ENCODE results near the gene ZP3. TPM values are rescaled to one million over a fixed set of nuclear protein-coding genes. Genes with fewer than 3 reads are reported as not detected.
"Not testable (repeated sequence)": the region's sequence is repeated elsewhere in the genome, so short reads cannot be mapped to it uniquely, and the experiment has no call there.

The ZP3 gene
- total and polyA plus RNA-seq, 4 donors: 0.59 to 2.3 (median 1.3) TPM

DNA sequence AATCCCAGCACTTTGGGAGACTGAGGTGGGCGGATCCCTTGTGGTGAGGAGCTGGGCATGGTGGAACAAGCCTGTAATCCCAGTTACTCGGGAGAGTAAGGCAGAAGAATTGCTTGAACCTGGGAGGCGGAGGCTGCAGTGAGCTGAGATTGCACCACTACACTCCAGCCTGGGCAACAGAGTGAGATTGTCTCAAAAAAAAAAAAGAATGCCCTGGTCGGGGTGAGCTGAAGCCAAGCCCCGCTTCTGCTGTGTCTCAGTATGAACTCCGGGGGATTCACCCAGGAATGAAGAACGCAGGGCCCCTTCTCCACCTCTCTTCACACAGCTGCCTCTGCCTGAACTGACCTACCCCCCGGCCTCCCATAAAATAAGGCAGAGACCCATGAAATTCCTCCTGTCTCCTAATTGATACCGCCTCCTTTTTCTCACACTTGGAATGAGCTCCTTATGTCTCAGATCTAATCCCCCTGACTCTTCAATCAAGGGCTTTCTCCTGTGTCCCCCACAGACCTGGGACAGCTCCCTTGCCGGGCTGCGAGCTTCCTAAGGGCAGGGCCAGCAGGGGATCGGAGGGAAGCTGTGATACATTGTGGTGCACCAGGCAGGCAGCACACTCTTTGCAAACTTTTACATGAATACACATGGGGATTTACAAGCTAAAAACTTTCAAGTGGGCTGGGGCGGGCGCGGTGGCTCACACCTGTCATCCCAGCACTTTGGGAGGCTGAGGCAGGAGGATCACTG is 911 bp upstream of the ZP3 start:
- Histone ChIP-seq H3K27ac (ENCODE audit: low read depth, low read length) (no peak overlapping the region), H3K9me3 (ENCODE audit: control insufficient read depth, insufficient read depth, low read length) (no peaks in the 10 kb centered on the region), H3K4me1 (ENCODE audit: control insufficient read depth, insufficient read depth, low read length) (no peaks in the 10 kb centered on the region), H3K27me3 (ENCODE audit: control insufficient read depth, insufficient read depth, low read length) (peaks cover 2% of the 10 kb centered on the region), H3K36me3 (ENCODE audit: control insufficient read depth, insufficient read depth, low read length) (no peaks in the 10 kb centered on the region), H3K4me3 (ENCODE audit: low read depth, low read length) (no peak overlapping the region)
- DNase-seq (ENCODE audit: low read depth in 4 of 6, low spot score in 6 of 6): no peak
- WGBS (ENCODE audit: insufficient coverage): 48% methylated on average over 12 of the region's 15 CpGs

DNA sequence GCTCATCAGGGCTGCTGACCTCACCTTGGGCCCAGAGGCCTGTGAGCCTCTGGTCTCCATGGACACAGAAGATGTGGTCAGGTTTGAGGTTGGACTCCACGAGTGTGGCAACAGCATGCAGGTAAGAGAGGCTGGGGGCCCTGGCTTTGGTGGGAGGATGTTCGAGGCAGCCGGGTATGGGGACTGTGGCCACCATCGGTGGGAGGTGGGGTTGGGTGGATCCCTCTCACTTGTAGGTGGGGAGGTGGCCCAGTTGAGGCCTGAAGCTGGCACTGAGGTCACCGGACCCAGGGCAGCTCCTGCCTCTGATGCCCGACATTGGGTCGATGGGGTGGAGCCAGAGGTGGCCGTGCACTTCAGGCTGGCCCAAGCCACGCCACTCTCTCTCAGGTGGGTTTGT is 406 bp downstream of the ZP3 start:
- Histone ChIP-seq H3K36me3 (ENCODE audit: control insufficient read depth, insufficient read depth, low read length) (no peaks in the 10 kb centered on the region), H3K27me3 (ENCODE audit: control insufficient read depth, insufficient read depth, low read length) (peaks cover 2% of the 10 kb centered on the region), H3K4me1 (ENCODE audit: control insufficient read depth, insufficient read depth, low read length) (no peaks in the 10 kb centered on the region), H3K9me3 (ENCODE audit: control insufficient read depth, insufficient read depth, low read length) (no peaks in the 10 kb centered on the region), H3K27ac (ENCODE audit: low read depth, low read length) (no peak overlapping the region), H3K4me3 (ENCODE audit: low read depth, low read length) (no peak overlapping the region)
- 95% methylated on average over 9 of the region's 9 CpGs for WGBS (ENCODE audit: insufficient coverage)
- no peak for DNase-seq (ENCODE audit: low read depth in 4 of 6, low spot score in 6 of 6)

DNA sequence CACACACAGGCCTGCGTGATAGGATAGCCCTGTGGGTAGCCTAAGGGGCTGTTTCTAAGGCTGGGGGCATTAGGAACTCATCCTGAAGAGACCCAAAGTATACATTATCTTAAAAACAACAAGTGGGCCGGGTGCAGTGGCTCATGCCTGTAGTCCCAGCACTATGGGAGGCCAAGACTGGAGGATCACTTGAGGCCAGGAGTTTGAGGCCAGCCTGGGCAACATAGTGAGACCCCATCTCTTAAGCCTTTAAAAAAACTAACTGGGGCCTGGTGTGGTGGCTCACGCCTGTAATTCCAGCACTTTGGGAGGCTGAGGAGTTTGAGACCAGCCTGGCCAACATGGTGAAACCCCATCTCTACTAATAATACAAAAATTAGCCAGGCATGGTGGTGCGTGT is 808 bp downstream of the ZP3 start:
- DNase-seq (ENCODE audit: low read depth in 4 of 6, low spot score in 6 of 6); H3K4me1 ChIP-seq (ENCODE audit: control insufficient read depth, insufficient read depth, low read length); H3K27ac ChIP-seq (ENCODE audit: low read depth, low read length); H3K4me3 ChIP-seq (ENCODE audit: low read depth, low read length); H3K9me3 ChIP-seq (ENCODE audit: control insufficient read depth, insufficient read depth, low read length); H3K27me3 ChIP-seq (ENCODE audit: control insufficient read depth, insufficient read depth, low read length); H3K36me3 ChIP-seq (ENCODE audit: control insufficient read depth, insufficient read depth, low read length): not testable (repeated sequence)
- no CpG with 5 or more reads among the region's 4 CpGs for WGBS (ENCODE audit: insufficient coverage)

DNA sequence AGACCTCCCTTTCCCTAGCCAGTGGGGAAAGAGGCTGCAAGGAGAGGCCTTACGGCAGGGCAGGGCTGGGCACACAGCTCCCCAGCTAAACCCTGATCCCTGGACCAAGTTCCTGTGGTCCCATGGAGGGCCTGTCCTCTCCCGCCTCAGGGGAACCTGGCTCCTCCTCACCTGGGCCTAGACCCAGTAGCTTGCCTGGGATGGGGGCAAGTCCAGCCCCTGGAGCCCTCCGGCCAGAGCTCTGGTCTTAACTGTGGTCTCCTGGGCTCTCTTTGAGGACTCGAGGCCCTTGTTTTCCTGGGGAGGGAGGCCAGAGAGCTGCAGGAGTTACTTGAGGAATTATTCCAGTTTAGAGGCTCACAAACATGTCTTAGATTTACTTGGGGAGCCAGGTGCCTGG is 1.5 kb downstream of the ZP3 start:
- Histone ChIP-seq H3K4me1 (ENCODE audit: control insufficient read depth, insufficient read depth, low read length) (no peaks in the 10 kb centered on the region), H3K9me3 (ENCODE audit: control insufficient read depth, insufficient read depth, low read length) (no peaks in the 10 kb centered on the region), H3K36me3 (ENCODE audit: control insufficient read depth, insufficient read depth, low read length) (no peaks in the 10 kb centered on the region), H3K27me3 (ENCODE audit: control insufficient read depth, insufficient read depth, low read length) (peaks cover 2% of the 10 kb centered on the region), H3K27ac (ENCODE audit: low read depth, low read length) (no peak overlapping the region), H3K4me3 (ENCODE audit: low read depth, low read length) (no peak overlapping the region)
- WGBS (ENCODE audit: insufficient coverage): 91% methylated on average over 3 of the region's 4 CpGs
- no peak for DNase-seq (ENCODE audit: low read depth in 4 of 6, low spot score in 6 of 6)

DNA sequence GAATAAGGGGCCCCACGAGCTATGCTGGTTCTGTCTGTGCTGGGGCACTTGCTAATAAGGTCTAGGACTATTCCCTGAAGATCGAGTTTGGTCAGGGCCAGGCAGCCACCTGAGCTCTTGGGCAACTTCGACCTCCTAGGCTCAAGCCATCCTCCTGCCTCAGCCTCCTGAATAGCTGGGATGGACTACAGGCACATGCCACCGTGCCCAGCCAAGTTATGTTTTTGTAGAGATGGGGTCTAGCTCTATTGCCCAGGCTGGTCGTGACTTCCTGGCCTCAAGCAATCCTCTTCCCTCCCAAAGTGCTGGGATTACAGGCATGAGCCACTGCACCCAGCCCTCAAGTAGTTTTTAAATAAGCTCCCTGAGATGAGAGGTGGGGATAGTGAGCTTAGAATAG is 2.9 kb downstream of the ZP3 start:
- Histone ChIP-seq H3K27me3 (ENCODE audit: control insufficient read depth, insufficient read depth, low read length) (peaks cover 2% of the 10 kb centered on the region), H3K27ac (ENCODE audit: low read depth, low read length) (no peak overlapping the region), H3K36me3 (ENCODE audit: control insufficient read depth, insufficient read depth, low read length) (no peaks in the 10 kb centered on the region), H3K4me1 (ENCODE audit: control insufficient read depth, insufficient read depth, low read length) (no peaks in the 10 kb centered on the region), H3K4me3 (ENCODE audit: low read depth, low read length) (no peak overlapping the region), H3K9me3 (ENCODE audit: control insufficient read depth, insufficient read depth, low read length) (no peaks in the 10 kb centered on the region)
- WGBS (ENCODE audit: insufficient coverage): 80% methylated on average over 3 of the region's 5 CpGs
- DNase-seq (ENCODE audit: low read depth in 4 of 6, low spot score in 6 of 6): no peak

DNA sequence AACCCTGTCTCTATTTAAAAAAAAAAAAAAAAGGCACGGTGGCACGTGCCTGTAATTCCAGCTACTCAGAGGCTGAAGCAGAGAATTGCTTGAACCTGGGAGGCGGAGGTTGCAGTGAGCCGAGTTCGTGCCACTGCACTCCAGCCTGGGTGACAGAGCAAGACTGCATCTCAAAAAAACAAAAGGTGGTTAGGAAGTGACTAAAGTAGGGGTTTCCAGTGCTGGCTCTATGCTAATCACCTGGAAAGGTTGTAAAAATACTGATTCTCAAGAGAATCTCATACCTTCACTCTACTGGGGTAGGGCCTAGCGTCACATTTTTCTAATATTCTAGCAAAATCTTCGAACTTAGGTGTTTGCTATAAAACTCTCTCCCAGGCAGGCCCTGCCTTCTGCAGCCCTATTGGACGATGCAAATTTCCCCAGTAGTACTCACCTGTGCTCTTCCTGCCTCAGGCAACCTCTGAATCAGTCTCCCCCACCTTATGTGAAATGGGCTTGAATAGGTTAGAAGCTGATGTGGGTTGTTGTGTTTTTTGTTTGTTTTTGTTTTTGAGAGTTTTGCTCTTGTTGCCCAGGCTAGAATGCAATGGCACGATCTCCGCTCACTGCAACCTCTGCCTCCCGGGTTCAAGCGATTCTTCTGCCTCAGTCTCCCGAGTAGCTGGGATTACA is 3.5 kb downstream of the ZP3 start:
- H3K27me3 ChIP-seq (ENCODE audit: control insufficient read depth, insufficient read depth, low read length): peaks cover 2% of the 10 kb centered on the region
- H3K27ac ChIP-seq (ENCODE audit: low read depth, low read length): no peak overlapping the region
- 95% methylated on average over 3 of the region's 13 CpGs for WGBS (ENCODE audit: insufficient coverage)
- no peaks in the 10 kb centered on the region for H3K36me3 ChIP-seq (ENCODE audit: control insufficient read depth, insufficient read depth, low read length)
- H3K9me3 ChIP-seq (ENCODE audit: control insufficient read depth, insufficient read depth, low read length): no peaks in the 10 kb centered on the region
- no peak for DNase-seq (ENCODE audit: low read depth in 4 of 6, low spot score in 6 of 6)
- no peak overlapping the region for H3K4me3 ChIP-seq (ENCODE audit: low read depth, low read length)
- H3K4me1 ChIP-seq (ENCODE audit: control insufficient read depth, insufficient read depth, low read length): no peaks in the 10 kb centered on the region

DNA sequence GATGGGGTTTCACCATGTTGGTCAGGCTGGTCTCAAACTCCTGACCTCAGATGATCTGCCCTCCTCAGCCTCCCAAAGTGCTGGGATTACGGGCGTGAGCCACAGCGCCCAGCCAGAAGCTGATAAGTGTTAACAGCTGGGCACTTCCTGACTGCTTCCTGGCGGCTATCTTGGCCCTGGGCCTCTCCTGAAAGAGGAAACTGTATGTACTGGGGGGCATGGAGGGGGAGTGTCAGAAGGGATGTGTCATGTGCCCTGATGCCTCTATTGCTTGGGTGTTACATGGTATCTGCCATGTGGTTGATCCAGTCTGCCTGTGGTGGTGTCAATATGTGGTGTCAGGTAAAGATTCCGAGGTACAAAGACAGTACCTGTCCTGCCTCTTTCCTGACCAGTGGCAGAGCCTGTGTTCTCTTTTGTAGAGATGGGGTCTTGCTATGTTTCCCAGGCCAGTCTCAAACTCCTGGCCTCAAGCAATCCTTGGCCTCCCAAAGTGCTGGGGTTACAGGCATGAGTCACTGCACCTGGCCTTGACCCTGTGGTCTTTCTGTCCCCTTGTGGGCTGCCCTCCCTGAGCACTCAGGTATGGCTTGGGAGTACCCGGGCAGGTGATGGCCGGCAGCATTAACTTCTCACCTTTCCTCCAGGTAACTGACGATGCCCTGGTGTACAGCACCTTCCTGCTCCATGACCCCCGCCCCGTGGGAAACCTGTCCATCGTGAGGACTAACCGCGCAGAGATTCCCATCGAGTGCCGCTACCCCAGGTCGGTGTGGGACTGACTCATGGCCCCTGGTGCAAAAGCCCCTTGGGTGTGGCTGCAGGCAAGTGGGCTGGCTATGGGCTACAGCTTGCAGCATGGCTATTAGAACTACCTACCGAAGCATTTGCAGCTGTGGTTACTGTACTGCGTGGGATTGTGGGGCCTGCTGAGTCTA is 4.4 kb downstream of the ZP3 start:
- no peak overlapping the region for H3K27ac ChIP-seq (ENCODE audit: low read depth, low read length)
- no peak for DNase-seq (ENCODE audit: low read depth in 4 of 6, low spot score in 6 of 6)
- 79% methylated on average over 18 of the region's 18 CpGs for WGBS (ENCODE audit: insufficient coverage)
- H3K4me3 ChIP-seq (ENCODE audit: low read depth, low read length): no peak overlapping the region
- H3K27me3 ChIP-seq (ENCODE audit: control insufficient read depth, insufficient read depth, low read length): peaks cover 2% of the 10 kb centered on the region
- no peaks in the 10 kb centered on the region for H3K9me3 ChIP-seq (ENCODE audit: control insufficient read depth, insufficient read depth, low read length)
- no peaks in the 10 kb centered on the region for H3K36me3 ChIP-seq (ENCODE audit: control insufficient read depth, insufficient read depth, low read length)
- H3K4me1 ChIP-seq (ENCODE audit: control insufficient read depth, insufficient read depth, low read length): no peaks in the 10 kb centered on the region

DNA sequence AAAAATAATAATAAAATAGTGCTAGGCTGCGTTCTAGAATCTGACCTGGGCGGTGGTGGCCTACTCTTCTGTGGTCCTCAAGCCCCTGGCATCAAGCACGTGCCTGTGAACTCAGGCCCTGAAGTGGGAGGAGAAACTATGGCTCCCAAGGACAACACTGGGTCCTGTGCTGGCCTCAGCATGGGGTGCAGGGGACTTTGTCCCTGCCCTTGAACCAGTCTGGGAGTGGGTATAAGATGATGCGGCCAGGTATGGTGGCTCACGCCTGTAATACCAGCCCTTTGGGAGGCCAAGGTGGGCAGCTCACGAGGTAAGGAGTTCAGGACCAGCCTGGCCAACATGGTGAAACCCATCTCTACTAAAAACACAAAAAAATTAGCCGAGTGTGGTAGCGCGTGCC is 5.5 kb downstream of the ZP3 start:
- H3K4me3 ChIP-seq (ENCODE audit: low read depth, low read length): no peak overlapping the region
- no peaks in the 10 kb centered on the region for H3K36me3 ChIP-seq (ENCODE audit: control insufficient read depth, insufficient read depth, low read length)
- no peak for DNase-seq (ENCODE audit: low read depth in 4 of 6, low spot score in 6 of 6)
- no peaks in the 10 kb centered on the region for H3K9me3 ChIP-seq (ENCODE audit: control insufficient read depth, insufficient read depth, low read length)
- 90% methylated on average over 7 of the region's 9 CpGs for WGBS (ENCODE audit: insufficient coverage)
- no peaks in the 10 kb centered on the region for H3K27me3 ChIP-seq (ENCODE audit: control insufficient read depth, insufficient read depth, low read length)
- H3K27ac ChIP-seq (ENCODE audit: low read depth, low read length): no peak overlapping the region
- H3K4me1 ChIP-seq (ENCODE audit: control insufficient read depth, insufficient read depth, low read length): no peaks in the 10 kb centered on the region

DNA sequence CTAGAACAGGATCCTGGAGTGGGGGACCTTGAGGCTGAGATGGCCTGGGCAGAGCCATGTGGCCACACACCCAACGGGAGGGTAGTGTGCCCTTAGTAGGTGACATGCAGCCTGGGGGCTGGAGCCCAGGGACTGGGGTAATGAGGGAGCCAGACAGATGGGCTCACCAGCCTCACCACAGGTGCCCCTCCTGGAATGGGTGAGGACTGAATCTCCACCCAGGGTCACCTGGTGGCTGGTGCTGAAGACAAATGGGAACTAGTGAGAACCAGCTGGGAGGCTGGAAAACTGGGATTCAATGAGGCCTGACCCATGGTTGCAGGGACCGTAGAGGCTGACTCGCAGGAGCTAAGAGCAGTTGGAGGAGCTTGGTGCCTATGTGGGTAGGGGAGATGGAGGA is 6.1 kb downstream of the ZP3 start:
- DNase-seq (ENCODE audit: low read depth in 4 of 6, low spot score in 6 of 6): no peak
- H3K4me1 ChIP-seq (ENCODE audit: control insufficient read depth, insufficient read depth, low read length): no peaks in the 10 kb centered on the region
- no peak overlapping the region for H3K27ac ChIP-seq (ENCODE audit: low read depth, low read length)
- H3K27me3 ChIP-seq (ENCODE audit: control insufficient read depth, insufficient read depth, low read length): no peaks in the 10 kb centered on the region
- WGBS (ENCODE audit: insufficient coverage): 86% methylated on average over 3 of the region's 3 CpGs
- no peaks in the 10 kb centered on the region for H3K9me3 ChIP-seq (ENCODE audit: control insufficient read depth, insufficient read depth, low read length)
- no peak overlapping the region for H3K4me3 ChIP-seq (ENCODE audit: low read depth, low read length)
- no peaks in the 10 kb centered on the region for H3K36me3 ChIP-seq (ENCODE audit: control insufficient read depth, insufficient read depth, low read length)

Measured in spinal cord (tissue), 10 donors.